ENCODE data around the gene PCDHA10.
"Not testable (repeated sequence)": the region's sequence is repeated elsewhere in the genome, so short reads cannot be mapped to it uniquely, and the experiment has no call there.

The PCDHA10 gene

DNA sequence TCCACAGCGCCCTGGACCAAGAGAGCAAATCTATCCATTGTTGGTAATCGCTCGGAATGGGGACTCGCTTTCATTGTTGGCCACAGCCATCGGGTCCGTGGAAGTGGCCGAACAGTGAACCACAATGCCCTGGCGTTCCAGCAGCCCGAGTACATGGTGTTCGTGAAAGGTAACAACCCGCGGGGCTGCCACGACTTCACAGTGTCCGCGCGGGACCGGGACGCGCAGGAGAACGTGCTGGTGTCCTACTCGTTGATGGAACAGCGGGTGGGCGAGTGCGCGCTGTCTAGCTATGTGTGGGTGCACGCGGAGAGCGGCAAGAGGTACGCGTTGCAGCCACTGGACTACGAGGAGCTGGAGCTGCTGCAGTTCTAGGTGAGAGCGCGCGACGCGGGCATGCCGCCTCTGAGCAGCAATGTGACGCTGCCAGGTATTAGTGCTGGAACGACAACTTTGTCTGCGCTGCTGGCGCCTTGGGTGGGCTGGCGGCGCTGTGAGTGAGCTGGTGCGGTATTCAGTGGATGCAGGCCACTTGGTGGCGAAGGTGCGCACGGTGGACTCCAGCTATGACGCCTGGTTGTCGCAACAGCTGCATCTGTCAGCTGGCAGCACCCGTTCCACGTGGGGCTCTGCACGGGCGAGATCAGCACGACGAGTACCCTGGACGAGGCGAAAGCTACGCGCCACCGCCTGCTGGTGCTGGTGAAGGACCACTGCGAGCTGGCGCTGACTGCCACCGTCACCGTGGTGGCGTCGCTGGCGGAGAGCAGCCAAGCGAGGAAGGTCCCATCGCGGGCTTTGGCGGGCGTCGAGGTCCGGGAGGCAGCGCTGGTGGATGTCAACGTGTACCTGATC is 7.0 kb downstream of the PCDHA10 start:
- TF ChIP-seq, protein P1, sequence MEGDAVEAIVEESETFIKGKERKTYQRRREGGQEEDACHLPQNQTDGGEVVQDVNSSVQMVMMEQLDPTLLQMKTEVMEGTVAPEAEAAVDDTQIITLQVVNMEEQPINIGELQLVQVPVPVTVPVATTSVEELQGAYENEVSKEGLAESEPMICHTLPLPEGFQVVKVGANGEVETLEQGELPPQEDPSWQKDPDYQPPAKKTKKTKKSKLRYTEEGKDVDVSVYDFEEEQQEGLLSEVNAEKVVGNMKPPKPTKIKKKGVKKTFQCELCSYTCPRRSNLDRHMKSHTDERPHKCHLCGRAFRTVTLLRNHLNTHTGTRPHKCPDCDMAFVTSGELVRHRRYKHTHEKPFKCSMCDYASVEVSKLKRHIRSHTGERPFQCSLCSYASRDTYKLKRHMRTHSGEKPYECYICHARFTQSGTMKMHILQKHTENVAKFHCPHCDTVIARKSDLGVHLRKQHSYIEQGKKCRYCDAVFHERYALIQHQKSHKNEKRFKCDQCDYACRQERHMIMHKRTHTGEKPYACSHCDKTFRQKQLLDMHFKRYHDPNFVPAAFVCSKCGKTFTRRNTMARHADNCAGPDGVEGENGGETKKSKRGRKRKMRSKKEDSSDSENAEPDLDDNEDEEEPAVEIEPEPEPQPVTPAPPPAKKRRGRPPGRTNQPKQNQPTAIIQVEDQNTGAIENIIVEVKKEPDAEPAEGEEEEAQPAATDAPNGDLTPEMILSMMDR (IDR thresholded peaks at IDR 0.05; ENCODE audit: low read depth, low read length), result no peak
- no peak for DNase-seq (ENCODE audit: extremely low read depth, low read depth)

DNA sequence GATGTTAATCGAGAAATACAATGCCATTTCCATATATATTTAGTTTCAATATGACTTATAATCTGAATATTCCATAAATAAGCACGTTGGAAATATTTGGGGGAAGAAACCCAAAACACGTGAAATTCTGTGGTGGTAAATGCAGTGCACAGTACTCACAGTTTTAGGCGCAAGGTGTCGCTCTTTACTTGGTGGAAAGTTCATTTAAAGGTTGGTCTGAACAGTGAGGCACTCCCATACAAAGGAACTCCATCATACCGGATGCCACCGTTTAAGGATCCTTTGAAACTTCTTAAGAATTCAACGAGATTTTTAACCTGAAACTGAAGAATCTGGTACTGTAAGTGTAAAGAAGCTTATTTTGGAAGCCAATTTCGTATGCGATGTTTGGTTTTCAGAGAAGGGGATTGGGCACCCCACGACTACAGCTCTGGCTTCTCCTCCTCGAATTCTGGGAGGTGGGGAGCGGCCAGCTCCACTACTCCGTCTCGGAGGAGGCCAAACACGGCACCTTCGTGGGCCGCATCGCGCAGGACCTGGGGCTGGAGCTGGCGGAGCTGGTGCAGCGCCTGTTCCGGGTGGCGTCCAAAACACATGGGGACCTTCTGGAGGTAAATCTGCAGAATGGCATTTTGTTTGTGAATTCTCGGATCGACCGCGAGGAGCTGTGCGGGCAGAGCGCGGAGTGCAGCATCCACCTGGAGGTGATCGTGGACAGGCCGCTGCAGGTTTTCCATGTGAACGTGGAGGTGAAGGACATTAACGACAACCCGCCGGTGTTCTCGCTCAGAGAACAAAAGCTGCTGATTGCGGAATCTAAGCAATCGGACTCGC is 13.2 kb downstream of the PCDHA10 start, which contains the start of gene PCDHA11:
Gene PCDHA11 (plus strand): TSS at position 237 of the 834 bp plus-strand sequence. CDS start 147 bp downstream, at position 384.
- DNase-seq (ENCODE audit: extremely low read depth, low read depth), result no peak
- TF ChIP-seq, protein P1 (IDR thresholded peaks at IDR 0.05; ENCODE audit: low read depth, low read length), result no peak

DNA sequence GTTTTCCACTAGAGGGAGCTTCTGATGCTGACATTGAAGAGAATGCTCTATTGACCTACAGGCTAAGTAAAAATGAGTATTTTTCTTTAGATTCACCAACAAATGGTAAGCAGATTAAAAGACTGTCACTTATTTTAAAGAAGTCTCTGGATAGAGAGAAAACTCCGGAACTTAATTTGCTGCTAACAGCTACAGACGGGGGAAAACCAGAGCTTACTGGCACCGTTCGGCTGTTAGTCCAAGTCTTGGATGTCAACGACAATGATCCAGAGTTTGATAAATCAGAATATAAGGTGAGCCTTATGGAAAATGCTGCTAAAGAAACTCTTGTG is 13.8 kb downstream of the PCDHA10 start:
- no peak for DNase-seq (ENCODE audit: extremely low read depth, low read depth)
- TF ChIP-seq, protein P1 (IDR thresholded peaks at IDR 0.05; ENCODE audit: low read depth, low read length), result no peak

DNA sequence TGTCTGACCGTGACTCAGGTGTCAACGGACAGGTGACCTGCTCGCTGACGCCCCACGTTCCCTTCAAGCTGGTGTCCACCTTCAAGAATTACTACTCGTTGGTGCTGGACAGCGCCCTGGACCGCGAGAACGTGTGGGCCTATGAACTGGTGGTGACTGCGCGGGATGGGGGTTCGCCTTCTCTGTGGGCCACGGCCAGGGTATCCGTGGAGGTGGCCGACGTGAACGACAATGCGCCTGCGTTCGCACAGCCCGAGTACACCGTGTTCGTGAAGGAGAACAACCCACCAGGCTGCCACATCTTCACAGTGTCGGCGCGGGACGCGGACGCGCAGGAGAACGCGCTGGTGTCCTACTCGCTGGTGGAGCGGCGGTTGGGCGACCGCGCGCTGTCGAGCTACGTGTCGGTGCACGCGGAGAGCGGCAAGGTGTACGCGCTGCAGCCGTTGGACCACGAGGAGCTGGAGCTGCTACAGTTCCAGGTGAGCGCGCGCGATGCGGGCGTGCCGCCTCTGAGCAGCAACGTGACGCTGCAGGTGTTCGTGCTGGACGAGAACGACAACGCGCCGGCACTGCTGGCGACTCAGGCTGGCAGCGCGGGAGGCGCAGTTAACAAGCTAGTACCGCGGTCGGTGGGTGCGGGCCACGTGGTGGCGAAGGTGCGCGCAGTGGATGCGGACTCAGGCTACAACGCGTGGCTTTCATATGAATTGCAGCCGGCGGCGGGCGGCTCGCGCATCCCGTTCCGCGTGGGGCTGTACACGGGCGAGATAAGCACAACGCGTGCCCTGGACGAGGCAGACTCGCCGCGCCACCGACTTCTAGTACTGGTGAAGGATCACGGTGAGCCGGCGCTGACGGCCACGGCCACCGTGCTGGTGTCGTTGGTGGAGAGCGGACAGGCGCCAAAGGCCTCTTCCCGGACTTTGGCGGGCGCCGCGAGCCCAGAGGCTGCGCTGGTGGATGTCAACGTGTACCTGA is 14.8 kb downstream of the PCDHA10 start:
- DNase-seq (ENCODE audit: extremely low read depth, low read depth), result no peak
- TF ChIP-seq, protein P1 (IDR thresholded peaks at IDR 0.05; ENCODE audit: low read depth, low read length), result no peak

DNA sequence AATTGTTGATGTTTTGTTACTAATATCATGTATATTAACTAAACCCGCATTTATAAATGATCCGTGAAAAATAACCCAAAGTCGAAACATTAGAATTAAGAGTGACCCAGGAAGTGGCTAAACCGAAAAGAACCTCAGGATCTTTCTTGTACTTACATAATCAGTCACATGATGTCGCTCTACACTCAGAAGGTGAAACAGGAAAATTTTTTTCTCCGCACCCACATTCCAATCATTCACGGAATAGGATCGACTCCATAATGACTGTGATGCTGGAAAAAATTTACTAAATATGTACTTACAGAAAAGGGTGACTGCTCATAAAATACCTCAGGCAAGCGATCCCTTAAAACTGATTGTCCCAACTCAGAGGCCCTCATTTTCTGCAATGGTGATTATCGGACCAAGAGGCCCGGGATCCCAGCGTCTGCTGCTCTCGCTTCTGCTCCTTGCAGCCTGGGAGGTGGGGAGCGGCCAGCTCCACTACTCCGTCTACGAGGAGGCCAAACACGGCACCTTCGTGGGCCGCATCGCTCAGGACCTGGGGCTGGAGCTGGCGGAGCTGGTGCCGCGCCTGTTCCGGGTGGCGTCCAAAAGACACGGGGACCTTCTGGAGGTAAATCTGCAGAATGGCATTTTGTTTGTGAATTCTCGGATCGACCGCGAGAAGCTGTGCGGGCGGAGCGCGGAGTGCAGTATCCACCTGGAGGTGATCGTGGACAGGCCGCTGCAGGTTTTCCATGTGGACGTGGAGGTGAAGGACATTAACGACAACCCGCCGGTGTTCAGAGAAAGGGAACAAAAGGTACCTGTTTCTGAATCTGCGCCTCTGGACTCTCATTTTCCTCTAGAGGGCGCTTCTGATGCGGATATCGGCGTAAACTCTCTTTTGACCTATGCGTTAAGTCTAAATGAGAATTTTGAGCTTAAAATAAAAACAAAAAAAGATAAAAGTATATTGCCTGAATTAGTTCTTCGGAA is 19.7 kb downstream of the PCDHA10 start, which contains the start of gene PCDHA12:
Gene PCDHA12 (plus strand): TSS at position 224 of the 981 bp plus-strand sequence. CDS start 165 bp downstream, at position 389.
- TF ChIP-seq, protein P1 (IDR thresholded peaks at IDR 0.05; ENCODE audit: low read depth, low read length), result no peak
- DNase-seq (ENCODE audit: extremely low read depth, low read depth), result no peak

DNA sequence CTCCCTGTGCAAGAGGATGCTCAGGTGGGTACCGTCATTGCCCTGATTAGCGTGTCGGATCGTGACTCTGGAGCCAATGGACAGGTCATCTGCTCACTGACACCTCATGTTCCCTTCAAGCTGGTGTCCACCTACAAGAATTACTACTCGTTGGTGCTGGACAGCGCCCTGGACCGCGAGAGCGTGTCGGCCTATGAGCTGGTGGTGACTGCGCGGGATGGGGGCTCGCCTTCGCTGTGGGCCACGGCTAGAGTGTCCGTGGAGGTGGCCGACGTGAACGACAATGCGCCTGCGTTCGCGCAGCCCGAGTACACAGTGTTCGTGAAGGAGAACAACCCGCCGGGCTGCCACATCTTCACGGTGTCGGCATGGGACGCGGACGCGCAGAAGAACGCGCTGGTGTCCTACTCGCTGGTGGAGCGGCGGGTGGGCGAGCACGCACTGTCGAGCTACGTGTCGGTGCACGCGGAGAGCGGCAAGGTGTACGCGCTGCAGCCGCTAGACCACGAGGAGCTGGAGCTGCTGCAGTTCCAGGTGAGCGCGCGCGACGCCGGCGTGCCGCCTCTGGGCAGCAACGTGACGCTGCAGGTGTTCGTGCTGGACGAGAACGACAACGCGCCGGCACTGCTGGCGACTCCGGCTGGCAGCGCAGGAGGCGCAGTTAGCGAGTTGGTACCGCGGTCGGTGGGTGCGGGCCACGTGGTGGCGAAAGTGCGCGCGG is 21.0 kb downstream of the PCDHA10 start:
- not testable (repeated sequence) for DNase-seq (ENCODE audit: extremely low read depth, low read depth)

Measured in AG09319 (cell line).